Neural progenitor cell (in vitro differentiated cells): ENCODE results near the gene LRRC1.

Experiments used
- EZH2 ChIP-seq: fragments of 200-600 bp; sonication (generic); IDR thresholded peaks from 2 replicates; pipeline ENCODE4 v1.6.1; 2017; ENCODE audit warnings: antibody characterized with exemption, mild to moderate bottlenecking, moderate library complexity
- EZH2phosphoT487 ChIP-seq: fragments of 200-600 bp; sonication (generic); IDR thresholded peaks from 2 replicates; pipeline ENCODE4 v1.6.1; 2017; ENCODE audit warnings: antibody characterized with exemption
- TF ChIP-seq, protein P1 (sequence below): fragments of 200-600 bp; sonication (generic); IDR thresholded peaks from 2 replicates; pipeline ENCODE4 v1.5.1; 2017; ENCODE audit warnings: antibody characterized with exemption, mild to moderate bottlenecking

GRCh38 chr6:53808302-53808881 lies 13.6 kb downstream of the LRRC1 start:
- TF ChIP-seq, protein P1, sequence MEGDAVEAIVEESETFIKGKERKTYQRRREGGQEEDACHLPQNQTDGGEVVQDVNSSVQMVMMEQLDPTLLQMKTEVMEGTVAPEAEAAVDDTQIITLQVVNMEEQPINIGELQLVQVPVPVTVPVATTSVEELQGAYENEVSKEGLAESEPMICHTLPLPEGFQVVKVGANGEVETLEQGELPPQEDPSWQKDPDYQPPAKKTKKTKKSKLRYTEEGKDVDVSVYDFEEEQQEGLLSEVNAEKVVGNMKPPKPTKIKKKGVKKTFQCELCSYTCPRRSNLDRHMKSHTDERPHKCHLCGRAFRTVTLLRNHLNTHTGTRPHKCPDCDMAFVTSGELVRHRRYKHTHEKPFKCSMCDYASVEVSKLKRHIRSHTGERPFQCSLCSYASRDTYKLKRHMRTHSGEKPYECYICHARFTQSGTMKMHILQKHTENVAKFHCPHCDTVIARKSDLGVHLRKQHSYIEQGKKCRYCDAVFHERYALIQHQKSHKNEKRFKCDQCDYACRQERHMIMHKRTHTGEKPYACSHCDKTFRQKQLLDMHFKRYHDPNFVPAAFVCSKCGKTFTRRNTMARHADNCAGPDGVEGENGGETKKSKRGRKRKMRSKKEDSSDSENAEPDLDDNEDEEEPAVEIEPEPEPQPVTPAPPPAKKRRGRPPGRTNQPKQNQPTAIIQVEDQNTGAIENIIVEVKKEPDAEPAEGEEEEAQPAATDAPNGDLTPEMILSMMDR = no peak
- TF ChIP-seq EZH2 (no peak), EZH2phosphoT487 (no peak)
